ENCODE measurements around the gene PDLIM1.
A peak's percentile ranks its signal among the peaks of the same experiment; 100 is the strongest.

- TF ChIP-seq EZH2 (IDR thresholded peaks at IDR 0.05; ENCODE audit: low read length) (no peak), CTCF (optimal IDR thresholded peaks at IDR 0.05 in 1 of 3, IDR thresholded peaks at IDR 0.05 in 1 of 3, conservative IDR thresholded peaks at IDR 0.05 in 1 of 3; ENCODE audit: extremely low read depth in 1 of 3, insufficient read depth in 2 of 3, low read length in 3 of 3) (peak; percentile 18 to 44 (median 31))
Observed at GRCh38 chr10:95289003-95289920, 1.5 kb downstream of the PDLIM1 start.

All from keratinocyte (primary cell).